MCF 10A (cell line): ENCODE data around the gene PITX1. TPM values are rescaled to one million over a fixed set of nuclear protein-coding genes. Genes with fewer than 3 reads are reported as not detected.

ENCODE experiments used
- BruUV-seq: library from RNA; stranded (reverse); fragments of 400-500 nt; replicated peaks from 2 replicates; lab custom pipeline; 2021; lab: Mats Ljungman, UMichigan
- CTCF ChIA-PET: fragments of 300-600 bp; sonication (Branson Sonifier 250); formaldehyde crosslinking; extraction: SDS; loops from one replicate; lab custom pipeline; 2021; ENCODE audit warnings: antibody characterized with exemption, inconsistent platforms; lab: Yijun Ruan, JAX
- POLR2A ChIA-PET: fragments of 300-600, 350-650 bp; sonication (Branson Sonifier 250); formaldehyde crosslinking; extraction: SDS; loops from one replicate; lab custom pipeline; 2020; ENCODE audit warnings: antibody characterized with exemption, inconsistent platforms; lab: Yijun Ruan, JAX
- DNase-seq: peaks from one replicate; pipeline ENCODE4 v3.0.0-alpha.2; 2018; ENCODE audit not compliant: unreplicated experiment
- H3K27ac Mint-ChIP-seq: one replicate; pipeline ENCODE4 v1.8.0; 2022; ENCODE audit warnings: mild to moderate bottlenecking, low read depth, mixed read lengths; ENCODE audit not compliant: unreplicated experiment
- H3K27me3 Mint-ChIP-seq: one replicate; pipeline ENCODE4 v1.8.0; 2022; ENCODE audit warnings: mixed read lengths; ENCODE audit not compliant: insufficient read depth, unreplicated experiment
- H3K36me3 Mint-ChIP-seq: one replicate; pipeline ENCODE4 v1.8.0; 2022; ENCODE audit warnings: mild to moderate bottlenecking, moderate library complexity, mixed read lengths; ENCODE audit not compliant: insufficient read depth, unreplicated experiment
- H3K4me1 Mint-ChIP-seq: one replicate; pipeline ENCODE4 v1.8.0; 2022; ENCODE audit warnings: mixed read lengths; ENCODE audit not compliant: insufficient read depth, unreplicated experiment
- H3K4me3 Mint-ChIP-seq: one replicate; pipeline ENCODE4 v1.8.0; 2022; ENCODE audit warnings: mild to moderate bottlenecking, moderate library complexity, mixed read lengths; ENCODE audit not compliant: unreplicated experiment
- H3K9me3 Mint-ChIP-seq: one replicate; pipeline ENCODE4 v1.8.0; 2022; ENCODE audit warnings: mixed read lengths; ENCODE audit not compliant: unreplicated experiment
- intact Hi-C: fragments of 100-400 bp; cut with micrococcal nuclease; formaldehyde crosslinking; loops from 2 replicates; pipeline ENCODE4 v1.14.1; 2022
- total RNA-seq: library from RNA; stranded (reverse); gene quantifications from 2 replicates; pipeline ENCODE4 v1.2.3, GENCODE V29; 2022
- TF ChIP-seq, protein P1 (sequence below): fragments of 200-600 bp; IDR thresholded peaks from one replicate; pipeline ENCODE4 v1.8.0; 2022; ENCODE audit warnings: antibody characterized with exemption, mild to moderate bottlenecking; ENCODE audit not compliant: unreplicated experiment

Gene PITX1
- total RNA-seq, 1 experiment from 2014 or later = 42.9 TPM

DNA sequence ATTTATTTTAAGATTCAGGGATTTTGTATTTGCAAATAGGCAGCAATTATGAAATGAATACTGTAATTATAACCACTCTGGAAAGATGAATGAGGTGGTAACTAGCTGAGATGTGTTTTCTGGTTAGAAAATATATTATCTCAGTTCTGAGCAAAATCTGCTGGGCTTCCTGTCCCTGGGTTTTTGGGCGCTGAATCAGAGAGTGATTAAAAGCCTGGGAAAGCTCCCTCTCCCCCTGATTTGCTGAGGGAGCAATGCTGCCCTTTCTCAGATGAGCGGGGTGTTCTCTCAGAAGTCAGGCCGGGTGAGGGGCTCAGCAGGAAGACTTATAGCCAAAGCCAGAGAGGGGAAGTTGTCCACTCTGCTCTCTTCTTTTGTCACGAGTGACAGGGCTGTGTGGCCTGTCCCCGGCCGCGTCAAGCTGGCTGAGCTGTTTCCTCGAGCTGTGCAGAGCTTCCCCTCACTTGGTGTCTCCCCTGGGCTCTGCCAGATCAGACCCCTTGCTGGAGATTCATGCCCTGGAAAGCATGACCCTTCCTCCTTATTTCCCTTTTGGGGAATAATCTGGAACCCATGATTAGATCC lies 39.8 kb upstream of the PITX1 start:
- Mint-ChIP-seq H3K4me1 (no peaks in the 10 kb centered on the region), H3K27ac (no peak overlapping the region), H3K9me3 (no peaks in the 10 kb centered on the region), H3K4me3 (no peak overlapping the region), H3K27me3 (no peaks in the 10 kb centered on the region), H3K36me3 (no peaks in the 10 kb centered on the region)
- ChIA-PET POLR2A (interaction anchor here (1.4 kb wide), 1 partner anchor 49 kb away, joined by 3 read pairs; no protein-coding TSS in a partner anchor), CTCF (interaction anchor here (0.7 kb wide), 2 partner anchors 56 to 114 kb away, joined by 3 read pairs; no protein-coding TSS in a partner anchor)
- no peak for DNase-seq
- TF ChIP-seq, protein P1, sequence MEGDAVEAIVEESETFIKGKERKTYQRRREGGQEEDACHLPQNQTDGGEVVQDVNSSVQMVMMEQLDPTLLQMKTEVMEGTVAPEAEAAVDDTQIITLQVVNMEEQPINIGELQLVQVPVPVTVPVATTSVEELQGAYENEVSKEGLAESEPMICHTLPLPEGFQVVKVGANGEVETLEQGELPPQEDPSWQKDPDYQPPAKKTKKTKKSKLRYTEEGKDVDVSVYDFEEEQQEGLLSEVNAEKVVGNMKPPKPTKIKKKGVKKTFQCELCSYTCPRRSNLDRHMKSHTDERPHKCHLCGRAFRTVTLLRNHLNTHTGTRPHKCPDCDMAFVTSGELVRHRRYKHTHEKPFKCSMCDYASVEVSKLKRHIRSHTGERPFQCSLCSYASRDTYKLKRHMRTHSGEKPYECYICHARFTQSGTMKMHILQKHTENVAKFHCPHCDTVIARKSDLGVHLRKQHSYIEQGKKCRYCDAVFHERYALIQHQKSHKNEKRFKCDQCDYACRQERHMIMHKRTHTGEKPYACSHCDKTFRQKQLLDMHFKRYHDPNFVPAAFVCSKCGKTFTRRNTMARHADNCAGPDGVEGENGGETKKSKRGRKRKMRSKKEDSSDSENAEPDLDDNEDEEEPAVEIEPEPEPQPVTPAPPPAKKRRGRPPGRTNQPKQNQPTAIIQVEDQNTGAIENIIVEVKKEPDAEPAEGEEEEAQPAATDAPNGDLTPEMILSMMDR = no peak
- intact Hi-C loops = no loop called here
- no TSS peak for BruUV-seq

- Mint-ChIP-seq H3K27me3 (no peaks in the 10 kb centered on the region), H3K36me3 (no peaks in the 10 kb centered on the region), H3K4me1 (no peaks in the 10 kb centered on the region), H3K9me3 (no peaks in the 10 kb centered on the region), H3K4me3 (no peak overlapping the region), H3K27ac (no peak overlapping the region)
- no TSS peak for BruUV-seq
- ChIA-PET CTCF (interaction anchor here (0.6 to 1.3 kb wide), 2 partner anchors 14 to 165 kb away, joined by 3 to 5 read pairs; no protein-coding TSS in a partner anchor), POLR2A (interaction anchor here (0.6 kb wide), 1 partner anchor 167 kb away, joined by 3 read pairs; no protein-coding TSS in a partner anchor)
- DNase-seq = no peak
- intact Hi-C loops = no loop called here
- TF ChIP-seq, protein P1 = no peak
Measured at GRCh38 chr5:135072387-135073281, 38.6 kb upstream of the PITX1 start.

GRCh38 chr5:135071311-135071710 lies 37.3 kb upstream of the PITX1 start:
- TF ChIP-seq, protein P1 = no peak
- H3K36me3 Mint-ChIP-seq = no peaks in the 10 kb centered on the region
- BruUV-seq = no TSS peak
- DNase-seq = no peak
- intact Hi-C loops = no loop called here
- no peak overlapping the region for H3K4me3 Mint-ChIP-seq
- no peaks in the 10 kb centered on the region for H3K27me3 Mint-ChIP-seq
- no peaks in the 10 kb centered on the region for H3K4me1 Mint-ChIP-seq
- ChIA-PET CTCF (no interaction called here), POLR2A (no interaction called here)
- H3K9me3 Mint-ChIP-seq = no peaks in the 10 kb centered on the region
- H3K27ac Mint-ChIP-seq = no peak overlapping the region
